K562 (cell line): Measurements from ENCODE around the gene ING1. TPM values are rescaled to one million over a fixed set of nuclear protein-coding genes. Genes with fewer than 3 reads are reported as not detected.

Experiments
- SAFB ChIP-seq: fragments of 200-400 bp; formaldehyde crosslinking; IDR thresholded peaks from 2 replicates; pipeline ENCODE4 v1.6.1; 2017; ENCODE audit warnings: low read depth, low read length, borderline replicate concordance
- TAL1 ChIP-seq: fragments of 450-650 bp; IDR thresholded peaks from 2 replicates; pipeline ENCODE4 v1.6.1; 2016; ENCODE audit warnings: mild to moderate bottlenecking
- ZNF143 ChIP-seq: sonication (generic); formaldehyde crosslinking; IDR thresholded peaks from 2 replicates; pipeline ENCODE4 v1.9.0; 2022; ENCODE audit warnings: mild to moderate bottlenecking, missing genetic modification reagents
- ZNF444 ChIP-seq: fragments of 250-450 bp; sonication (Bioruptor Pico); IDR thresholded peaks from 2 replicates; pipeline ENCODE4 v1.4.0; 2020; ENCODE audit warnings: mild to moderate bottlenecking, moderate library complexity
- ZNF445 ChIP-seq: fragments of 250-450 bp; sonication (Bioruptor Pico); IDR thresholded peaks from 2 replicates; pipeline ENCODE4 v1.4.0; 2020; ENCODE audit warnings: low read depth, mild to moderate bottlenecking, moderate library complexity
- ZNF707 ChIP-seq: fragments of 250-450 bp; sonication (Bioruptor Pico); conservative IDR thresholded peaks from 2 replicates; pipeline ENCODE4 v1.8.0; 2022; ENCODE audit warnings: inconsistent platforms, mild to moderate bottlenecking, moderate library complexity
- polyA plus RNA-seq, 8 experiments: library from polyadenylated mRNA; depleted of rRNA in 4 of 8; stranded (reverse) in 5 of 8; unstranded in 3 of 8; fragments of >200 nt; fragmentation: Nextera tagmentation in 2 of 8; fragmentation: Illumina TruSeq in 1 of 8; extraction: Ambion mirVana in 2 of 8; extraction: Trizol in 1 of 8; gene quantifications; 2 replicates each; pipeline versions ENCODE4 v1.2.1 to v1.2.3, GENCODE V29; 2011 to 2014; ENCODE audit warnings: inconsistent platforms in 1 of 8, missing spikeins in 1 of 8
- total RNA-seq, 7 experiments: library from RNA; depleted of rRNA in 6 of 7; stranded (reverse); fragments of >200 nt in 6 of 7; fragmentation: Illumina TruSeq in 2 of 7; extraction: Trizol in 2 of 7; gene quantifications; 2 replicates each; pipeline versions ENCODE4 v1.2.1 to v1.2.3, GENCODE V29; 2011 to 2021; ENCODE audit warnings: low replicate concordance in 1 of 7
- TF ChIP-seq, protein P1 (sequence below): fragments of 450-650 bp; IDR thresholded peaks from 2 replicates; pipeline ENCODE4 v1.6.1; 2017; ENCODE audit warnings: antibody characterized with exemption, mild to moderate bottlenecking
- TF ChIP-seq, protein P2 (sequence below): fragments of 250-450 bp; sonication (Bioruptor Pico); IDR thresholded peaks from 2 replicates; pipeline ENCODE4 v1.9.0; 2021; ENCODE audit warnings: mild to moderate bottlenecking, inconsistent platforms
- TF ChIP-seq, protein P3 (sequence below): fragments of 200-600 bp; sonication (generic); IDR thresholded peaks from one replicate; pipeline ENCODE4 v1.6.1; 2012; ENCODE audit warnings: mild to moderate bottlenecking, low read depth, low read length, inconsistent platforms

ING1 gene
- total and polyA plus RNA-seq, 9 of the 15 experiments (the other 6 are each of a cell fraction or from before 2014, with no cell fraction given) = 1.0 to 20.1 (median 8.2) TPM

DNA sequence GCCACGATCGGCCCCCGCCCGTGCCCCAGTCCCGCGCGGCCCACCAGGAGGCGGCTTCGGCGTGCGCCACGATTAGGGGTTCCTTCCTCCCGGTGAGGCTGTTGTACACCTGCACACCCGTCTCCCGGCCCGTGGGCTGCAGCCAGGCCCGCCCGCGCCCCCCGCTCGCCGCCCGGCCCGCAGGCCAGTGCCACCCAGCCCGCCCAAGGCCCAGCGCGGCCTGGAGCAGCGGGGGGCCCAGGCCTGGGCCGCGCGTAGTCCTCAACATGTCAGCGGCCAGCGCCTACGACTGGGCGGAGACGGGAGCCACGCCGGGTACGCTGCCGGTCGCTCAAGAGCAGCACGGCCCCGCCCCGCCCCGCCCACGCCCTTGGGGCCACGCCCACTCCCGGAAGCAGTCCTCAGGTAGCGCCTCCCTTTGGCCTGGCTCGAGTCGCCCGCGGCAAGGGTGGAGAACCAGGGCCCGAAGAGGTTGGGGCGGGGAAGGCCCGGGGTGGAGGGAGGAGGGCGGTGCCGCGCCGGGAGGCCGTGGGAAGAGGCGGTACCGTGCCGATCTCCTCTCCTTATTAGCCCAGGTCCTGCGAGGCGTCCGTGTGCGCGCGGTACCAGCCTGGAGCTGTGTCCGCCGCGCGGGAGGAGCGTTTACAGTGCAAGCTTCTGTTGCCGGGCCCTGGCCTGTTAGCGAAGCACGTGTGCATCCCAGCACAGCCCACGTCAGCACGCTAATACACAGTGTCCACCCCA lies 7.5 kb upstream of the ING1 start, which contains the start of gene CARS2 (continued):
- TF ChIP-seq, protein P1, sequence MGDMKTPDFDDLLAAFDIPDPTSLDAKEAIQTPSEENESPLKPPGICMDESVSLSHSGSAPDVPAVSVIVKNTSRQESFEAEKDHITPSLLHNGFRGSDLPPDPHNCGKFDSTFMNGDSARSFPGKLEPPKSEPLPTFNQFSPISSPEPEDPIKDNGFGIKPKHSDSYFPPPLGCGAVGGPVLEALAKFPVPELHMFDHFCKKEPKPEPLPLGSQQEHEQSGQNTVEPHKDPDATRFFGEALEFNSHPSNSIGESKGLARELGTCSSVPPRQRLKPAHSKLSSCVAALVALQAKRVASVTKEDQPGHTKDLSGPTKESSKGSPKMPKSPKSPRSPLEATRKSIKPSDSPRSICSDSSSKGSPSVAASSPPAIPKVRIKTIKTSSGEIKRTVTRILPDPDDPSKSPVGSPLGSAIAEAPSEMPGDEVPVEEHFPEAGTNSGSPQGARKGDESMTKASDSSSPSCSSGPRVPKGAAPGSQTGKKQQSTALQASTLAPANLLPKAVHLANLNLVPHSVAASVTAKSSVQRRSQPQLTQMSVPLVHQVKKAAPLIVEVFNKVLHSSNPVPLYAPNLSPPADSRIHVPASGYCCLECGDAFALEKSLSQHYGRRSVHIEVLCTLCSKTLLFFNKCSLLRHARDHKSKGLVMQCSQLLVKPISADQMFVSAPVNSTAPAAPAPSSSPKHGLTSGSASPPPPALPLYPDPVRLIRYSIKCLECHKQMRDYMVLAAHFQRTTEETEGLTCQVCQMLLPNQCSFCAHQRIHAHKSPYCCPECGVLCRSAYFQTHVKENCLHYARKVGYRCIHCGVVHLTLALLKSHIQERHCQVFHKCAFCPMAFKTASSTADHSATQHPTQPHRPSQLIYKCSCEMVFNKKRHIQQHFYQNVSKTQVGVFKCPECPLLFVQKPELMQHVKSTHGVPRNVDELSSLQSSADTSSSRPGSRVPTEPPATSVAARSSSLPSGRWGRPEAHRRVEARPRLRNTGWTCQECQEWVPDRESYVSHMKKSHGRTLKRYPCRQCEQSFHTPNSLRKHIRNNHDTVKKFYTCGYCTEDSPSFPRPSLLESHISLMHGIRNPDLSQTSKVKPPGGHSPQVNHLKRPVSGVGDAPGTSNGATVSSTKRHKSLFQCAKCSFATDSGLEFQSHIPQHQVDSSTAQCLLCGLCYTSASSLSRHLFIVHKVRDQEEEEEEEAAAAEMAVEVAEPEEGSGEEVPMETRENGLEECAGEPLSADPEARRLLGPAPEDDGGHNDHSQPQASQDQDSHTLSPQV = no peak
- TF ChIP-seq SAFB = peak; percentile 77
- TF ChIP-seq TAL1 = no peak
- TF ChIP-seq, protein P2, sequence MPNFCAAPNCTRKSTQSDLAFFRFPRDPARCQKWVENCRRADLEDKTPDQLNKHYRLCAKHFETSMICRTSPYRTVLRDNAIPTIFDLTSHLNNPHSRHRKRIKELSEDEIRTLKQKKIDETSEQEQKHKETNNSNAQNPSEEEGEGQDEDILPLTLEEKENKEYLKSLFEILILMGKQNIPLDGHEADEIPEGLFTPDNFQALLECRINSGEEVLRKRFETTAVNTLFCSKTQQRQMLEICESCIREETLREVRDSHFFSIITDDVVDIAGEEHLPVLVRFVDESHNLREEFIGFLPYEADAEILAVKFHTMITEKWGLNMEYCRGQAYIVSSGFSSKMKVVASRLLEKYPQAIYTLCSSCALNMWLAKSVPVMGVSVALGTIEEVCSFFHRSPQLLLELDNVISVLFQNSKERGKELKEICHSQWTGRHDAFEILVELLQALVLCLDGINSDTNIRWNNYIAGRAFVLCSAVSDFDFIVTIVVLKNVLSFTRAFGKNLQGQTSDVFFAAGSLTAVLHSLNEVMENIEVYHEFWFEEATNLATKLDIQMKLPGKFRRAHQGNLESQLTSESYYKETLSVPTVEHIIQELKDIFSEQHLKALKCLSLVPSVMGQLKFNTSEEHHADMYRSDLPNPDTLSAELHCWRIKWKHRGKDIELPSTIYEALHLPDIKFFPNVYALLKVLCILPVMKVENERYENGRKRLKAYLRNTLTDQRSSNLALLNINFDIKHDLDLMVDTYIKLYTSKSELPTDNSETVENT = 0 out of 2 replicates have a peak, but pooled peaks have one; percentile 40
- TF ChIP-seq ZNF444 = no peak
- no peak for TF ChIP-seq ZNF445 (CRISPR knock-in tag)
- TF ChIP-seq ZNF707 (CRISPR knock-in tag) = no peak
- TF ChIP-seq ZNF143 (CRISPR knock-in tag) = no peak
- TF ChIP-seq, protein P3, sequence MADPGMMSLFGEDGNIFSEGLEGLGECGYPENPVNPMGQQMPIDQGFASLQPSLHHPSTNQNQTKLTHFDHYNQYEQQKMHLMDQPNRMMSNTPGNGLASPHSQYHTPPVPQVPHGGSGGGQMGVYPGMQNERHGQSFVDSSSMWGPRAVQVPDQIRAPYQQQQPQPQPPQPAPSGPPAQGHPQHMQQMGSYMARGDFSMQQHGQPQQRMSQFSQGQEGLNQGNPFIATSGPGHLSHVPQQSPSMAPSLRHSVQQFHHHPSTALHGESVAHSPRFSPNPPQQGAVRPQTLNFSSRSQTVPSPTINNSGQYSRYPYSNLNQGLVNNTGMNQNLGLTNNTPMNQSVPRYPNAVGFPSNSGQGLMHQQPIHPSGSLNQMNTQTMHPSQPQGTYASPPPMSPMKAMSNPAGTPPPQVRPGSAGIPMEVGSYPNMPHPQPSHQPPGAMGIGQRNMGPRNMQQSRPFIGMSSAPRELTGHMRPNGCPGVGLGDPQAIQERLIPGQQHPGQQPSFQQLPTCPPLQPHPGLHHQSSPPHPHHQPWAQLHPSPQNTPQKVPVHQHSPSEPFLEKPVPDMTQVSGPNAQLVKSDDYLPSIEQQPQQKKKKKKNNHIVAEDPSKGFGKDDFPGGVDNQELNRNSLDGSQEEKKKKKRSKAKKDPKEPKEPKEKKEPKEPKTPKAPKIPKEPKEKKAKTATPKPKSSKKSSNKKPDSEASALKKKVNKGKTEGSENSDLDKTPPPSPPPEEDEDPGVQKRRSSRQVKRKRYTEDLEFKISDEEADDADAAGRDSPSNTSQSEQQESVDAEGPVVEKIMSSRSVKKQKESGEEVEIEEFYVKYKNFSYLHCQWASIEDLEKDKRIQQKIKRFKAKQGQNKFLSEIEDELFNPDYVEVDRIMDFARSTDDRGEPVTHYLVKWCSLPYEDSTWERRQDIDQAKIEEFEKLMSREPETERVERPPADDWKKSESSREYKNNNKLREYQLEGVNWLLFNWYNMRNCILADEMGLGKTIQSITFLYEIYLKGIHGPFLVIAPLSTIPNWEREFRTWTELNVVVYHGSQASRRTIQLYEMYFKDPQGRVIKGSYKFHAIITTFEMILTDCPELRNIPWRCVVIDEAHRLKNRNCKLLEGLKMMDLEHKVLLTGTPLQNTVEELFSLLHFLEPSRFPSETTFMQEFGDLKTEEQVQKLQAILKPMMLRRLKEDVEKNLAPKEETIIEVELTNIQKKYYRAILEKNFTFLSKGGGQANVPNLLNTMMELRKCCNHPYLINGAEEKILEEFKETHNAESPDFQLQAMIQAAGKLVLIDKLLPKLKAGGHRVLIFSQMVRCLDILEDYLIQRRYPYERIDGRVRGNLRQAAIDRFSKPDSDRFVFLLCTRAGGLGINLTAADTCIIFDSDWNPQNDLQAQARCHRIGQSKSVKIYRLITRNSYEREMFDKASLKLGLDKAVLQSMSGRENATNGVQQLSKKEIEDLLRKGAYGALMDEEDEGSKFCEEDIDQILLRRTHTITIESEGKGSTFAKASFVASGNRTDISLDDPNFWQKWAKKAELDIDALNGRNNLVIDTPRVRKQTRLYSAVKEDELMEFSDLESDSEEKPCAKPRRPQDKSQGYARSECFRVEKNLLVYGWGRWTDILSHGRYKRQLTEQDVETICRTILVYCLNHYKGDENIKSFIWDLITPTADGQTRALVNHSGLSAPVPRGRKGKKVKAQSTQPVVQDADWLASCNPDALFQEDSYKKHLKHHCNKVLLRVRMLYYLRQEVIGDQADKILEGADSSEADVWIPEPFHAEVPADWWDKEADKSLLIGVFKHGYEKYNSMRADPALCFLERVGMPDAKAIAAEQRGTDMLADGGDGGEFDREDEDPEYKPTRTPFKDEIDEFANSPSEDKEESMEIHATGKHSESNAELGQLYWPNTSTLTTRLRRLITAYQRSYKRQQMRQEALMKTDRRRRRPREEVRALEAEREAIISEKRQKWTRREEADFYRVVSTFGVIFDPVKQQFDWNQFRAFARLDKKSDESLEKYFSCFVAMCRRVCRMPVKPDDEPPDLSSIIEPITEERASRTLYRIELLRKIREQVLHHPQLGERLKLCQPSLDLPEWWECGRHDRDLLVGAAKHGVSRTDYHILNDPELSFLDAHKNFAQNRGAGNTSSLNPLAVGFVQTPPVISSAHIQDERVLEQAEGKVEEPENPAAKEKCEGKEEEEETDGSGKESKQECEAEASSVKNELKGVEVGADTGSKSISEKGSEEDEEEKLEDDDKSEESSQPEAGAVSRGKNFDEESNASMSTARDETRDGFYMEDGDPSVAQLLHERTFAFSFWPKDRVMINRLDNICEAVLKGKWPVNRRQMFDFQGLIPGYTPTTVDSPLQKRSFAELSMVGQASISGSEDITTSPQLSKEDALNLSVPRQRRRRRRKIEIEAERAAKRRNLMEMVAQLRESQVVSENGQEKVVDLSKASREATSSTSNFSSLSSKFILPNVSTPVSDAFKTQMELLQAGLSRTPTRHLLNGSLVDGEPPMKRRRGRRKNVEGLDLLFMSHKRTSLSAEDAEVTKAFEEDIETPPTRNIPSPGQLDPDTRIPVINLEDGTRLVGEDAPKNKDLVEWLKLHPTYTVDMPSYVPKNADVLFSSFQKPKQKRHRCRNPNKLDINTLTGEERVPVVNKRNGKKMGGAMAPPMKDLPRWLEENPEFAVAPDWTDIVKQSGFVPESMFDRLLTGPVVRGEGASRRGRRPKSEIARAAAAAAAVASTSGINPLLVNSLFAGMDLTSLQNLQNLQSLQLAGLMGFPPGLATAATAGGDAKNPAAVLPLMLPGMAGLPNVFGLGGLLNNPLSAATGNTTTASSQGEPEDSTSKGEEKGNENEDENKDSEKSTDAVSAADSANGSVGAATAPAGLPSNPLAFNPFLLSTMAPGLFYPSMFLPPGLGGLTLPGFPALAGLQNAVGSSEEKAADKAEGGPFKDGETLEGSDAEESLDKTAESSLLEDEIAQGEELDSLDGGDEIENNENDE = no peak
